Thymus (tissue), 11 donors: ENCODE results near the gene RPL5. TPM values are rescaled to one million over a fixed set of nuclear protein-coding genes. Genes with fewer than 3 reads are reported as not detected.

Experiments
- DNase-seq, 9 donors: peaks; one replicate each; pipeline ENCODE4 v3.0.0-alpha.2; 2013; ENCODE audit warnings: low spot score in 9 of 9, low read depth in 6 of 9, missing footprints in 1 of 9
- H3K27ac ChIP-seq, 2 donors: one replicate each; pipeline ENCODE4 v1.5.1; 2013; ENCODE audit warnings: control low read depth in 1 of 2, low read depth in 1 of 2, low read length in 1 of 2, mild to moderate bottlenecking in 1 of 2, moderate library complexity in 1 of 2
- H3K27me3 ChIP-seq, 2 donors: one replicate each; pipeline ENCODE4 v1.5.1; 2013; ENCODE audit warnings: low read length in 1 of 2; ENCODE audit not compliant: control insufficient read depth in 2 of 2, insufficient read depth in 1 of 2
- H3K36me3 ChIP-seq, 2 donors: one replicate each; pipeline ENCODE4 v1.5.1; 2013; ENCODE audit warnings: low read length in 1 of 2, mild to moderate bottlenecking in 1 of 2, moderate library complexity in 1 of 2; ENCODE audit not compliant: control insufficient read depth in 2 of 2, insufficient read depth in 2 of 2
- H3K4me1 ChIP-seq, 2 donors: one replicate each; pipeline ENCODE4 v1.5.1; 2013; ENCODE audit warnings: low read length in 2 of 2; ENCODE audit not compliant: control insufficient read depth in 2 of 2, insufficient read depth in 2 of 2
- H3K4me3 ChIP-seq, 2 donors: one replicate each; pipeline ENCODE4 v1.5.1; 2013; ENCODE audit warnings: low read length in 2 of 2, control low read depth in 1 of 2, mild to moderate bottlenecking in 1 of 2
- H3K9me3 ChIP-seq, 2 donors: one replicate each; pipeline ENCODE4 v1.5.1; 2013; ENCODE audit warnings: low read length in 1 of 2, mild to moderate bottlenecking in 1 of 2; ENCODE audit not compliant: control insufficient read depth in 2 of 2, insufficient read depth in 1 of 2
- WGBS: extraction: QIAGEN DNeasy Blood & Tissue Kit; methylation state at CpG from one replicate; pipeline ENCODE4 v1.1.7; 2013; 5-methylcytosine and 5-hydroxymethylcytosine counted together
- polyA plus RNA-seq: library from polyadenylated mRNA; stranded (reverse); fragments of 200-250 nt; gene quantifications from one replicate; pipeline ENCODE4 v1.2.3, GENCODE V29; 2013
- total RNA-seq: library from RNA; stranded (reverse); fragments of 120-200 nt; gene quantifications from one replicate; pipeline ENCODE4 v1.2.4, GENCODE V29; 2013
- donor health status: healthy.

RPL5 gene
- total and polyA plus RNA-seq, 2 donors: 2,242 to 2,759 TPM

- Histone ChIP-seq H3K27ac (no peak overlapping the region), H3K4me1 (peaks cover 0 to 4% of the 10 kb centered on the region in 2 donors), H3K27me3 (no peaks in the 10 kb centered on the region), H3K4me3 (no peak overlapping the region), H3K9me3 (no peaks in the 10 kb centered on the region), H3K36me3 (no peaks in the 10 kb centered on the region)
- no peak for DNase-seq
- 93% methylated on average over 1 of the region's 1 CpG for WGBS
Observed at GRCh38 chr1:92805216-92805615, 26.6 kb upstream of the RPL5 start.

GRCh38 chr1:92808381-92808780, 23.5 kb upstream of the RPL5 start:
- DNase-seq: no peak
- Histone ChIP-seq H3K4me3 (no peak overlapping the region), H3K9me3 (no peaks in the 10 kb centered on the region), H3K4me1 (peaks cover 0 to 4% of the 10 kb centered on the region in 2 donors), H3K27me3 (no peaks in the 10 kb centered on the region), H3K27ac (no peak overlapping the region), H3K36me3 (no peaks in the 10 kb centered on the region)

GRCh38 chr1:92816732-92817131, 15.1 kb upstream of the RPL5 start:
- Histone ChIP-seq H3K27ac (no peak overlapping the region), H3K9me3 (no peaks in the 10 kb centered on the region), H3K27me3 (no peaks in the 10 kb centered on the region), H3K36me3 (no peaks in the 10 kb centered on the region), H3K4me3 (no peak overlapping the region), H3K4me1 (no peaks in the 10 kb centered on the region)
- 90% methylated on average over 2 of the region's 2 CpGs for WGBS
- no peak for DNase-seq

- Histone ChIP-seq H3K4me1 (no peaks in the 10 kb centered on the region), H3K27me3 (no peaks in the 10 kb centered on the region), H3K9me3 (no peaks in the 10 kb centered on the region), H3K27ac (no peak overlapping the region), H3K4me3 (no peak overlapping the region), H3K36me3 (no peaks in the 10 kb centered on the region)
- DNase-seq: no peak
- 78% methylated on average over 1 of the region's 1 CpG for WGBS
Observed at GRCh38 chr1:92817137-92817697, 14.6 kb upstream of the RPL5 start.

- Histone ChIP-seq H3K4me1 (no peaks in the 10 kb centered on the region), H3K36me3 (no peaks in the 10 kb centered on the region), H3K27me3 (no peaks in the 10 kb centered on the region), H3K27ac (no peak overlapping the region), H3K9me3 (no peaks in the 10 kb centered on the region), H3K4me3 (no peak overlapping the region)
- 97% methylated on average over 3 of the region's 3 CpGs for WGBS
- peak in 3 of 9 donors; percentile 5 to 32 (median 32) for DNase-seq
Observed at GRCh38 chr1:92817986-92818764, 13.7 kb upstream of the RPL5 start.

GRCh38 chr1:92820024-92820423, 11.8 kb upstream of the RPL5 start:
- 91% methylated on average over 3 of the region's 3 CpGs for whole genome bisulfite sequencing

GRCh38 chr1:92820551-92820950, 11.3 kb upstream of the RPL5 start:
- H3K4me3 ChIP-seq: no peak overlapping the region
- no peaks in the 10 kb centered on the region for H3K4me1 ChIP-seq
- H3K9me3 ChIP-seq: no peaks in the 10 kb centered on the region
- no peak for DNase-seq
- H3K27me3 ChIP-seq: no peaks in the 10 kb centered on the region
- 99% methylated on average over 3 of the region's 3 CpGs for WGBS
- H3K36me3 ChIP-seq: no peaks in the 10 kb centered on the region
- H3K27ac ChIP-seq: no peak overlapping the region

More at GRCh38 chr1:92820024-92820423, 11.8 kb upstream of the RPL5 start:
- H3K27me3 ChIP-seq: no peaks in the 10 kb centered on the region
- no peak overlapping the region for H3K27ac ChIP-seq
- H3K36me3 ChIP-seq: no peaks in the 10 kb centered on the region
- no peaks in the 10 kb centered on the region for H3K4me1 ChIP-seq
- no peak for DNase-seq
- H3K9me3 ChIP-seq: no peaks in the 10 kb centered on the region
- H3K4me3 ChIP-seq: no peak overlapping the region

GRCh38 chr1:92822879-92823278, 9.0 kb upstream of the RPL5 start:
- DNase-seq: no peak
- Histone ChIP-seq H3K27me3 (no peaks in the 10 kb centered on the region), H3K4me1 (no peaks in the 10 kb centered on the region), H3K27ac (no peak overlapping the region), H3K9me3 (no peaks in the 10 kb centered on the region), H3K36me3 (no peaks in the 10 kb centered on the region), H3K4me3 (no peak overlapping the region)
- 77% methylated on average over 3 of the region's 3 CpGs for WGBS

GRCh38 chr1:92826792-92827191, 5.0 kb upstream of the RPL5 start:
- Histone ChIP-seq H3K4me3 (no peak overlapping the region), H3K27ac (no peak overlapping the region), H3K4me1 (peaks cover 0 to 2% of the 10 kb centered on the region in 2 donors), H3K27me3 (no peaks in the 10 kb centered on the region), H3K36me3 (no peaks in the 10 kb centered on the region), H3K9me3 (no peaks in the 10 kb centered on the region)
- WGBS: 94% methylated on average over 6 of the region's 6 CpGs
- no peak for DNase-seq
